ENCODE data around the gene EIF4G3. TPM values are rescaled to one million over a fixed set of nuclear protein-coding genes. Genes with fewer than 3 reads are reported as not detected.

Gene EIF4G3
- total and polyA plus RNA-seq, 2 of the 8 experiments (the other 6 are each of a cell fraction or from before 2014, with no cell fraction given): 47.5 to 66.6 TPM

DNA sequence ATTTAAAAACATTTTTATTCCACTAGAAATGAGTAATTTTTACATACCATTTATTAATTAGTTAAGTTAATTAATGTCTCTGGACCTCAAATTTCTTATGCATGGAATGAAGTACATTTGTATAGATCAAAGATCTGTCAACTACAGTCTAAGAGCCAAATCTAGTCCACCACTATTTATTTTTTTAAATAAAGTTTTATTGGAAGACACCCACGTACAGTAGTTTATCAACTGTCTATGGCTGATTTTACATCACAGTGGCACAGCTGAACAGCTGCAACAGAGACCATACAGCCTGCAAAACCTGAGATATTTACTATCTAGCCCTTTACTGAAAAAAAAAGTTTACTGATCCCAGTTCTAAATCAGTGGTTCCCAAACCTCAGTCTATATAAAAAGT lies 201.0 kb downstream of the EIF4G3 start:
- no peak overlapping the region for H3K23ac ChIP-seq (ENCODE audit: insufficient read length)
- H3K56ac ChIP-seq (replicated peaks; ENCODE audit: insufficient read length, low read depth, low read length): no peak overlapping the region
- no peaks in the 10 kb centered on the region for H3K9me3 ChIP-seq (ENCODE audit: insufficient read depth in 2 of 2, low read depth in 1 of 2, low read length in 1 of 2)
- no peak for DNase-seq (ENCODE audit: low read depth in 1 of 2, low spot score in 2 of 2)
- ChIA-PET POLR2A (ENCODE audit: partially characterized antibody) (no interaction called here), CTCF (ENCODE audit: partially characterized antibody) (no interaction called here)
- no peak overlapping the region for H2BK20ac ChIP-seq (ENCODE audit: low read length)
- no peaks in the 10 kb centered on the region for H3K79me1 ChIP-seq (ENCODE audit: low read depth, low read length)
- H2BK12ac ChIP-seq (ENCODE audit: low read depth, low read length): no peak overlapping the region
- no peak overlapping the region for H3K9ac ChIP-seq (replicated peaks in 1 of 4; ENCODE audit: extremely low read depth in 1 of 4, low read depth in 3 of 4, low read length in 3 of 4)
- H3K27ac ChIP-seq (ENCODE audit: low read depth, low read length): no peak overlapping the region
- peaks cover 0 to 12% (median 5%) of the 10 kb centered on the region in 4 experiments; a peak in 4 of 8 replicates for H3K36me3 ChIP-seq (ENCODE audit: control insufficient read depth in 2 of 4, insufficient read depth in 4 of 4, low read length in 3 of 4)
- H2BK120ac ChIP-seq (replicated peaks; ENCODE audit: low read depth, low read length): no peak overlapping the region
- H3K4me2 ChIP-seq (ENCODE audit: insufficient read depth in 1 of 2, low read depth in 2 of 2, low read length in 2 of 2): no peak overlapping the region
- no peak overlapping the region for H3K18ac ChIP-seq (ENCODE audit: extremely low read depth, low read length)
- no peak overlapping the region for H4K91ac ChIP-seq (replicated peaks; ENCODE audit: insufficient read length, low read length)
- no peak overlapping the region for H3K4me3 ChIP-seq (ENCODE audit: extremely low read depth in 1 of 4, insufficient read depth in 2 of 4, low read depth in 3 of 4, low read length in 4 of 4)
- H4K8ac ChIP-seq (ENCODE audit: extremely low read depth, insufficient read depth, low read length): no peak overlapping the region
- no peak overlapping the region for H2AFZ ChIP-seq (ENCODE audit: low read length)
- no peaks in the 10 kb centered on the region for H3K23me2 ChIP-seq (ENCODE audit: low read depth, low read length)
- no peak overlapping the region for H3K14ac ChIP-seq (ENCODE audit: insufficient read length)
- no peak overlapping the region for H2BK5ac ChIP-seq (ENCODE audit: low read depth, low read length)
- H2AK5ac ChIP-seq (ENCODE audit: low read depth, low read length): no peak overlapping the region
- no peak overlapping the region for H2BK15ac ChIP-seq (ENCODE audit: low read length)
- H4K5ac ChIP-seq (ENCODE audit: insufficient read length, low read depth, low read length): no peak overlapping the region
- H3K4me1 ChIP-seq (replicated peaks in 1 of 4; ENCODE audit: control insufficient read depth in 3 of 4, insufficient read depth in 4 of 4, low read length in 3 of 4): no peaks in the 10 kb centered on the region
- H3K79me2 ChIP-seq (ENCODE audit: control insufficient read depth in 1 of 2, insufficient read depth in 2 of 2, low read length in 2 of 2): no peaks in the 10 kb centered on the region
- no peaks in the 10 kb centered on the region for H3K27me3 ChIP-seq (replicated peaks in 1 of 4; ENCODE audit: control insufficient read depth in 3 of 4, extremely low read depth in 1 of 4, insufficient read depth in 3 of 4, low read length in 3 of 4)
- no peak for FAIRE-seq
- 74% methylated on average over 1 of the region's 1 CpG; no CpG with 5 or more reads in 1 of the 2 experiments for WGBS, 2 experiments (ENCODE audit: extremely low coverage in 1 of 2, insufficient coverage in 1 of 2, insufficient read length in 1 of 2, insufficient replicate concordance in 2 of 2, low coverage in 1 of 2, low lambda C conversion rate in 2 of 2, missing lambda C conversion rate in 1 of 2)
- H3K4ac ChIP-seq (replicated peaks; ENCODE audit: insufficient read length, low read depth, low read length): no peak overlapping the region
- no peaks in the 10 kb centered on the region for H4K20me1 ChIP-seq (replicated peaks in 1 of 2; ENCODE audit: control insufficient read depth in 1 of 2, insufficient read depth in 2 of 2, low read length in 2 of 2)
- TF ChIP-seq POLR2A (IDR thresholded peaks at IDR 0.05; ENCODE audit: control extremely low read depth in 1 of 2, low read depth in 2 of 2, low read length in 2 of 2): no peak
- TF ChIP-seq, protein P1, sequence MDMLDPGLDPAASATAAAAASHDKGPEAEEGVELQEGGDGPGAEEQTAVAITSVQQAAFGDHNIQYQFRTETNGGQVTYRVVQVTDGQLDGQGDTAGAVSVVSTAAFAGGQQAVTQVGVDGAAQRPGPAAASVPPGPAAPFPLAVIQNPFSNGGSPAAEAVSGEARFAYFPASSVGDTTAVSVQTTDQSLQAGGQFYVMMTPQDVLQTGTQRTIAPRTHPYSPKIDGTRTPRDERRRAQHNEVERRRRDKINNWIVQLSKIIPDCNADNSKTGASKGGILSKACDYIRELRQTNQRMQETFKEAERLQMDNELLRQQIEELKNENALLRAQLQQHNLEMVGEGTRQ (IDR thresholded peaks at IDR 0.05; ENCODE audit: low read length): no peak
- TF ChIP-seq RXRA (IDR thresholded peaks at IDR 0.05; ENCODE audit: insufficient read depth, low read depth, low read length): no peak
- TF ChIP-seq CBX5 (IDR thresholded peaks at IDR 0.05; ENCODE audit: low read depth, low read length): no peak
- no peak for TF ChIP-seq EZH2 (IDR thresholded peaks at IDR 0.05; ENCODE audit: low read depth, low read length, severe bottlenecking)
- no peak for TF ChIP-seq NRF1 (IDR thresholded peaks at IDR 0.05; ENCODE audit: low read depth, low read length)
- TF ChIP-seq SIRT6 (IDR thresholded peaks at IDR 0.05; ENCODE audit: low read length): no peak
- TF ChIP-seq TEAD4 (IDR thresholded peaks at IDR 0.05; ENCODE audit: low read depth, low read length): no peak
- TF ChIP-seq SIX5 (IDR thresholded peaks at IDR 0.05; ENCODE audit: low read depth, low read length): no peak
- TF ChIP-seq EP300 (IDR thresholded peaks at IDR 0.05; ENCODE audit: borderline replicate concordance in 1 of 2, low read depth in 2 of 2, low read length in 2 of 2): no peak
- no peak for TF ChIP-seq YY1 (IDR thresholded peaks at IDR 0.05; ENCODE audit: low read depth, low read length)
- TF ChIP-seq SIN3A (conservative IDR thresholded peaks at IDR 0.05 in 1 of 2, IDR thresholded peaks at IDR 0.05 in 1 of 2; ENCODE audit: low read depth in 1 of 2, low read length in 2 of 2): no peak
- TF ChIP-seq PHF8 (conservative IDR thresholded peaks at IDR 0.05; ENCODE audit: low read depth, low read length): no peak
- no peak for TF ChIP-seq SRF (IDR thresholded peaks at IDR 0.05; ENCODE audit: low read depth, low read length)
- TF ChIP-seq BACH1 (IDR thresholded peaks at IDR 0.05; ENCODE audit: low read length): no peak
